ENCODE results near the gene MYOM3. TPM values are rescaled to one million over a fixed set of nuclear protein-coding genes. Genes with fewer than 3 reads are reported as not detected.

MYOM3 gene
- total RNA-seq, 1 experiment from 2014 or later = 7.9 TPM

GRCh38 chr1:24134376-24134775 lies 22.4 kb upstream of the MYOM3 start:
- POLR2A ChIA-PET = no interaction called here
- Histone ChIP-seq H2AFZ (ENCODE audit: low read depth, low read length, poor library complexity, severe bottlenecking) (no peak overlapping the region), H3K4me1 (ENCODE audit: control insufficient read depth in 1 of 2, insufficient read depth in 2 of 2, low read length in 2 of 2) (no peaks in the 10 kb centered on the region), H3K4me2 (ENCODE audit: low read length) (no peak overlapping the region), H3K36me3 (ENCODE audit: control insufficient read depth in 1 of 2, insufficient read depth in 2 of 2, low read length in 2 of 2) (peaks cover 0 to 9% of the 10 kb centered on the region in 2 experiments; a peak in 2 of 4 replicates), H3K4me3 (replicated peaks in 1 of 2; ENCODE audit: low read depth in 1 of 2, low read length in 2 of 2) (no peak overlapping the region), H3K9me2 (ENCODE audit: insufficient read depth) (no peaks in the 10 kb centered on the region), H4K20me1 (ENCODE audit: insufficient read depth) (no peaks in the 10 kb centered on the region), H3K27me3 (ENCODE audit: insufficient read depth, low read length) (no peaks in the 10 kb centered on the region), H3K9ac (ENCODE audit: low read length) (no peak overlapping the region), H3K9me3 (ENCODE audit: control insufficient read depth in 1 of 2, insufficient read depth in 1 of 2, low read depth in 1 of 2, low read length in 2 of 2) (peaks cover 0 to 9% of the 10 kb centered on the region in 2 experiments; a peak in 1 of 4 replicates), H3K27ac (ENCODE audit: low read depth, low read length) (no peak overlapping the region), H3K79me2 (ENCODE audit: insufficient read depth, low read length) (no peaks in the 10 kb centered on the region)
- DNase-seq (ENCODE audit: low read depth, low spot score) = no peak
- TF ChIP-seq ELF1 (IDR thresholded peaks at IDR 0.05; ENCODE audit: borderline replicate concordance, low read depth) = no peak
- TF ChIP-seq EGR1 (IDR thresholded peaks at IDR 0.05; ENCODE audit: low read depth) = no peak
- no peak for TF ChIP-seq SRF (IDR thresholded peaks at IDR 0.05; ENCODE audit: low read depth)
- no peak for TF ChIP-seq EZH2phosphoT487 (IDR thresholded peaks at IDR 0.05; ENCODE audit: borderline replicate concordance)
- no peak for TF ChIP-seq ATF3 (IDR thresholded peaks at IDR 0.05)
- TF ChIP-seq POLR2A (IDR thresholded peaks at IDR 0.05; ENCODE audit: borderline replicate concordance, extremely low read depth, insufficient read depth, insufficient read length) = no peak
- TF ChIP-seq CTCF (IDR thresholded peaks at IDR 0.05 in 2 of 3, conservative IDR thresholded peaks at IDR 0.05 in 1 of 3; ENCODE audit: borderline replicate concordance in 1 of 3, insufficient read depth in 1 of 3, low read depth in 2 of 3, low read length in 2 of 3) = no peak
- no peak for TF ChIP-seq ZBTB33 (IDR thresholded peaks at IDR 0.05; ENCODE audit: extremely low read depth, insufficient replicate concordance, low read length)
- no peak for TF ChIP-seq CEBPB (IDR thresholded peaks at IDR 0.05; ENCODE audit: low read depth)
- no peak for TF ChIP-seq JUND (IDR thresholded peaks at IDR 0.05)
- TF ChIP-seq ZFX (IDR thresholded peaks at IDR 0.05) = no peak
- TF ChIP-seq SIN3A (IDR thresholded peaks at IDR 0.05; ENCODE audit: low read depth) = no peak
- no peak for TF ChIP-seq POLR2AphosphoS5 (IDR thresholded peaks at IDR 0.05; ENCODE audit: low read depth, low read length)
- TF ChIP-seq TCF7L2 (IDR thresholded peaks at IDR 0.05; ENCODE audit: borderline replicate concordance, extremely low read depth, insufficient read depth, insufficient read length) = no peak
- no peak for TF ChIP-seq MAX (IDR thresholded peaks at IDR 0.05)
- no peak for ATAC-seq
- CTCF ChIA-PET = no interaction called here
- RAD21 ChIA-PET (ENCODE audit: low non-redundant PET in 1 of 2, low total read pairs in 2 of 2, uncharacterized antibody in 2 of 2, unreplicated experiment in 2 of 2) = no interaction called here
- intact Hi-C loops (cut with micrococcal nuclease) = no loop called here
- BruUV-seq (replicated peaks) = no TSS peak
